AG09319 (cell line): ENCODE measurements around the gene ITGA11.

Source experiments
- DNase-seq: peaks from one replicate; pipeline ENCODE4 v3.0.0-alpha.2; 2010; ENCODE audit warnings: low read depth; ENCODE audit errors: extremely low read depth
- CTCF ChIP-seq: IDR thresholded peaks from 2 replicates; pipeline ENCODE4 v1.5.1; 2011; ENCODE audit warnings: low read depth, mild to moderate bottlenecking, inconsistent platforms, low read length, moderate library complexity

The ITGA11 gene

GRCh38 chr15:68379759-68380290 lies 52.1 kb downstream of the ITGA11 start:
- TF ChIP-seq CTCF, result no peak
- DNase-seq, result no peak

- DNase-seq, result no peak
These were observed 52.8 kb downstream of the ITGA11 start for GRCh38 chr15:68379058-68379758.

GRCh38 chr15:68378595-68378994 lies 53.4 kb downstream of the ITGA11 start:
- TF ChIP-seq CTCF, result no peak
- no peak for DNase-seq

More at GRCh38 chr15:68379058-68379758, 52.8 kb downstream of the ITGA11 start:
- TF ChIP-seq CTCF, result no peak

- no peak for DNase-seq
- no peak for TF ChIP-seq CTCF
These were observed 54.2 kb downstream of the ITGA11 start for GRCh38 chr15:68377766-68378165.

GRCh38 chr15:68376447-68377060 lies 55.4 kb downstream of the ITGA11 start:
- no peak for TF ChIP-seq CTCF
- DNase-seq, result no peak

- no peak for TF ChIP-seq CTCF
- no peak for DNase-seq
These were observed 56.2 kb downstream of the ITGA11 start for GRCh38 chr15:68375716-68376220.

GRCh38 chr15:68375191-68375631 lies 56.8 kb downstream of the ITGA11 start:
- no peak for TF ChIP-seq CTCF
- no peak for DNase-seq
